Neural crest cell (in vitro differentiated cells): Measurements from ENCODE around the gene RNF25. TPM values are rescaled to one million over a fixed set of nuclear protein-coding genes. Genes with fewer than 3 reads are reported as not detected.
A peak's percentile ranks its signal among the peaks of the same experiment; 100 is the strongest.

Experiments used
- DNase-seq: peaks from one replicate; pipeline ENCODE4 v3.0.0; 2021; ENCODE audit warnings: low read depth, mixed read lengths, low spot score
- H3K27ac Mint-ChIP-seq: one replicate; pipeline ENCODE4 v1.8.0; 2021; ENCODE audit warnings: mild to moderate bottlenecking, mixed read lengths; ENCODE audit not compliant: unreplicated experiment
- H3K27me3 Mint-ChIP-seq: 2 replicates; pipeline ENCODE4 v1.8.0; 2021; ENCODE audit warnings: low read depth, mild to moderate bottlenecking, mixed read lengths
- H3K36me3 Mint-ChIP-seq: 2 replicates; pipeline ENCODE4 v1.8.0; 2021; ENCODE audit warnings: low read depth, mild to moderate bottlenecking, mixed read lengths
- H3K4me1 Mint-ChIP-seq: 2 replicates; pipeline ENCODE4 v1.8.0; 2021; ENCODE audit warnings: mixed read lengths
- H3K4me3 Mint-ChIP-seq: one replicate; pipeline ENCODE4 v1.8.0; 2021; ENCODE audit warnings: mild to moderate bottlenecking, mixed read lengths
- H3K9me3 Mint-ChIP-seq: 2 replicates; pipeline ENCODE4 v1.8.0; 2021; ENCODE audit warnings: mixed read lengths
- CTCF ChIP-seq: fragments of 200-600 bp; sonication (generic); conservative IDR thresholded peaks from 2 replicates; pipeline ENCODE4 v1.5.0; 2021; ENCODE audit warnings: antibody characterized with exemption, mild to moderate bottlenecking
- total RNA-seq: library from RNA; stranded (reverse); gene quantifications from 2 replicates; pipeline ENCODE4 v1.2.1, GENCODE V29; 2021

RNF25 gene
- total RNA-seq, 1 donor from 2014 or later, result 39.2 TPM

- Mint-ChIP-seq H3K4me3 (peak within 1 kb of the TSS; percentile 99), H3K4me1 (peaks cover 21% of the 10 kb centered on the region), H3K27ac (peak within 1 kb of the TSS; percentile 98), H3K36me3 (peaks cover 7% of the 10 kb centered on the region), H3K27me3 (no peaks in the 10 kb centered on the region), H3K9me3 (no peaks in the 10 kb centered on the region)
- TF ChIP-seq CTCF, result peak; percentile 86
- peak; percentile 97 for DNase-seq
These were observed 39.1 kb upstream of the RNF25 start, which contains the start of gene TTLL4 for GRCh38 chr2:218710687-218711549. TSS of gene TTLL4 (plus strand) at chr2:218710835. CDS start at chr2:218737677, 26,842 bp downstream.

GRCh38 chr2:218710334-218710686 is 38.5 kb upstream of the RNF25 start:
- TF ChIP-seq CTCF, result no peak
- no peaks in the 10 kb centered on the region for H3K27me3 Mint-ChIP-seq
- no peak overlapping the region for H3K27ac Mint-ChIP-seq
- H3K36me3 Mint-ChIP-seq, result peaks cover 5% of the 10 kb centered on the region
- peak overlapping the region; percentile 99 for H3K4me3 Mint-ChIP-seq
- peaks cover 21% of the 10 kb centered on the region for H3K4me1 Mint-ChIP-seq
- H3K9me3 Mint-ChIP-seq, result no peaks in the 10 kb centered on the region
- DNase-seq, result no peak

GRCh38 chr2:218709908-218710307 is 38.1 kb upstream of the RNF25 start:
- H3K27ac Mint-ChIP-seq, result no peak overlapping the region
- H3K27me3 Mint-ChIP-seq, result no peaks in the 10 kb centered on the region
- peaks cover 21% of the 10 kb centered on the region for H3K4me1 Mint-ChIP-seq
- no peak for DNase-seq
- no peak for TF ChIP-seq CTCF
- H3K4me3 Mint-ChIP-seq, result peak overlapping the region; percentile 99
- peaks cover 5% of the 10 kb centered on the region for H3K36me3 Mint-ChIP-seq
- H3K9me3 Mint-ChIP-seq, result no peaks in the 10 kb centered on the region

GRCh38 chr2:218708086-218708485 is 36.3 kb upstream of the RNF25 start:
- H3K27me3 Mint-ChIP-seq, result no peaks in the 10 kb centered on the region
- H3K4me3 Mint-ChIP-seq, result peak overlapping the region; percentile 17
- H3K36me3 Mint-ChIP-seq, result no peaks in the 10 kb centered on the region
- no peak for TF ChIP-seq CTCF
- no peak for DNase-seq
- H3K4me1 Mint-ChIP-seq, result peaks cover 10% of the 10 kb centered on the region
- no peak overlapping the region for H3K27ac Mint-ChIP-seq
- H3K9me3 Mint-ChIP-seq, result no peaks in the 10 kb centered on the region

- no peaks in the 10 kb centered on the region for H3K9me3 Mint-ChIP-seq
- H3K36me3 Mint-ChIP-seq, result peaks cover 5% of the 10 kb centered on the region
- H3K27me3 Mint-ChIP-seq, result no peaks in the 10 kb centered on the region
- no peak overlapping the region for H3K4me3 Mint-ChIP-seq
- DNase-seq, result no peak
- TF ChIP-seq CTCF, result no peak
- H3K4me1 Mint-ChIP-seq, result no peaks in the 10 kb centered on the region
- H3K27ac Mint-ChIP-seq, result no peak overlapping the region
These were observed 31.5 kb upstream of the RNF25 start for GRCh38 chr2:218703341-218703740.
